ENCODE measurements around the gene RNF183.

Gene RNF183

GRCh38 chr9:113267911-113268566 is 35.1 kb downstream of the RNF183 start:
- no peak for TF ChIP-seq CTCF (IDR thresholded peaks at IDR 0.05; ENCODE audit: unreplicated experiment in 3 of 3)
- no peak overlapping the region for H3K27ac Mint-ChIP-seq
- H3K36me3 Mint-ChIP-seq (ENCODE audit: low read depth), result peaks cover 47% of the 10 kb centered on the region
- H3K27me3 Mint-ChIP-seq (ENCODE audit: low read depth), result no peaks in the 10 kb centered on the region
- no peak overlapping the region for H3K4me3 Mint-ChIP-seq
- no peaks in the 10 kb centered on the region for H3K9me3 Mint-ChIP-seq
- no peaks in the 10 kb centered on the region for H3K4me1 Mint-ChIP-seq

GRCh38 chr9:113266174-113266573 is 37.0 kb downstream of the RNF183 start:
- no peaks in the 10 kb centered on the region for H3K9me3 Mint-ChIP-seq
- H3K27me3 Mint-ChIP-seq (ENCODE audit: low read depth), result no peaks in the 10 kb centered on the region
- H3K27ac Mint-ChIP-seq, result no peak overlapping the region
- H3K4me3 Mint-ChIP-seq, result no peak overlapping the region
- no peak for TF ChIP-seq CTCF (IDR thresholded peaks at IDR 0.05; ENCODE audit: unreplicated experiment in 3 of 3)
- peaks cover 52% of the 10 kb centered on the region for H3K36me3 Mint-ChIP-seq (ENCODE audit: low read depth)
- H3K4me1 Mint-ChIP-seq, result no peaks in the 10 kb centered on the region

DNA sequence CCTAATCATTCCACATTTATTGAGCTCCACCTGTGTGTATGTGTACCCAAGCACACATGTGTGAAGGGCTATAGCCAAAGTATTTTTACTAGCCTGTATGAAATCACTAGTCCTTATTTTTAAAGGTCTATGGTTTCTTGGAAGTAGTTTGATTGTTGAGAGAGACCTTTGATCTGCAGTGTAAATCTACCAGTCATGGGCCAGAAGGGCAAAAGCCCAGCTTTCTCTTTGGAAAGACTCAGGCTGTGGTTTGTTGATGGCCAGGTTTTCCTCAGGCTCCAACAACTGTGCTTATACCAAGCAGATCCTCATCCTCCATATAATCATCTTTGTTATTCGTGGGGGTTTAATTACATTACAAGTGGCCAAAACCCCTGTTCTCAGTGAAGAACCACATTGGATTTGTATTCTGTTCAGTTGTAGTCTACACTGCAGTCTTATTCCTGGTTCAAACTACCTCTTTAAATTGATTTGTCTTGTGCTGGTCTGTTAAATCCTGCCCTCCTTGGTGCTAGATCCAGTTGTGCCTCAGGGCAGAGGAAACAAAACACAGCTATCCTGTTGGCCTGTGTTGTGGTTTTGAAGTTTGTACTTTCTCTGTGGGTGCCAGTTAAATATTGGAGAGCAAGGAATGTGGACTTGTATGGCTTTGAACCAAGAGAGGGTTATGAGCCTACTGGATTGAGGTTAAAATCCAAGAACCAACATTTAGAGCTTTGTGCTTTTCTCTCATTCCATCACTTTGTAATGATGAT is 41.1 kb downstream of the RNF183 start:
- peaks cover 51% of the 10 kb centered on the region for H3K36me3 Mint-ChIP-seq (ENCODE audit: low read depth)

GRCh38 chr9:113258282-113258681 is 44.9 kb downstream of the RNF183 start:
- Mint-ChIP-seq H3K9me3 (no peaks in the 10 kb centered on the region), H3K36me3 (ENCODE audit: low read depth) (peaks cover 41% of the 10 kb centered on the region), H3K4me3 (no peak overlapping the region), H3K27me3 (ENCODE audit: low read depth) (no peaks in the 10 kb centered on the region), H3K27ac (no peak overlapping the region), H3K4me1 (no peaks in the 10 kb centered on the region)
- no peak for TF ChIP-seq CTCF (IDR thresholded peaks at IDR 0.05; ENCODE audit: unreplicated experiment in 3 of 3)

More for the DNA sequence above, 41.1 kb downstream of the RNF183 start:
- Mint-ChIP-seq H3K4me1 (no peaks in the 10 kb centered on the region), H3K27me3 (ENCODE audit: low read depth) (no peaks in the 10 kb centered on the region), H3K4me3 (no peak overlapping the region), H3K9me3 (no peaks in the 10 kb centered on the region), H3K27ac (peak overlapping the region in 1 of 3 experiments; percentile 71)
- TF ChIP-seq CTCF (IDR thresholded peaks at IDR 0.05; ENCODE audit: unreplicated experiment in 3 of 3), result no peak

GRCh38 chr9:113257863-113258262 is 45.3 kb downstream of the RNF183 start:
- H3K9me3 Mint-ChIP-seq, result no peaks in the 10 kb centered on the region
- H3K27me3 Mint-ChIP-seq (ENCODE audit: low read depth), result no peaks in the 10 kb centered on the region
- no peak overlapping the region for H3K4me3 Mint-ChIP-seq
- H3K27ac Mint-ChIP-seq, result no peak overlapping the region
- H3K36me3 Mint-ChIP-seq (ENCODE audit: low read depth), result peaks cover 42% of the 10 kb centered on the region
- no peaks in the 10 kb centered on the region for H3K4me1 Mint-ChIP-seq
- no peak for TF ChIP-seq CTCF (IDR thresholded peaks at IDR 0.05; ENCODE audit: unreplicated experiment in 3 of 3)
